SK-N-SH treated with all-trans-retinoic acid at 6 μM for 48 hours (cell line): ENCODE results near the gene SLC25A22.
A peak's percentile ranks its signal among the peaks of the same experiment; 100 is the strongest.

Source experiments
- ATAC-seq: fragments of 200-7000 bp; cut with Tn5 transposase; 3 replicates; pipeline ENCODE4 v1.9.1; 2020; ENCODE audit warnings: mild to moderate bottlenecking, moderate library complexity
- ARNTL ChIP-seq: fragments of 450-650 bp; formaldehyde crosslinking; IDR thresholded peaks from 2 replicates; pipeline ENCODE4 v1.5.0; 2020; ENCODE audit warnings: low read depth, mild to moderate bottlenecking, moderate library complexity, borderline replicate concordance
- CSDC2 ChIP-seq: fragments of 250-450 bp; sonication (Bioruptor Pico); IDR thresholded peaks from 2 replicates; pipeline ENCODE4 v1.5.0; 2020; ENCODE audit warnings: mild to moderate bottlenecking, moderate library complexity
- ESRRG ChIP-seq: fragments of 250-450 bp; sonication (Bioruptor Pico); IDR thresholded peaks from 2 replicates; pipeline ENCODE4 v1.6.1; 2021; ENCODE audit warnings: mild to moderate bottlenecking
- GLIS3 ChIP-seq: fragments of 250-450 bp; sonication (Bioruptor Pico); IDR thresholded peaks from 2 replicates; pipeline ENCODE4 v1.5.0; 2020; ENCODE audit warnings: mild to moderate bottlenecking, moderate library complexity
- OSR1 ChIP-seq: fragments of 250-450 bp; sonication (Bioruptor Pico); IDR thresholded peaks from 2 replicates; pipeline ENCODE4 v1.8.0; 2022; ENCODE audit warnings: moderate library complexity, mild to moderate bottlenecking, inconsistent platforms
- PPARA ChIP-seq: fragments of 250-450 bp; sonication (Bioruptor Pico); IDR thresholded peaks from 2 replicates; pipeline ENCODE4 v1.5.0; 2020; ENCODE audit warnings: mild to moderate bottlenecking, borderline replicate concordance
- RARB ChIP-seq: fragments of 250-450 bp; sonication (Bioruptor Pico); IDR thresholded peaks from 2 replicates; pipeline ENCODE4 v1.8.0; 2021; ENCODE audit warnings: mild to moderate bottlenecking, moderate library complexity
- SNAI2 ChIP-seq: fragments of 250-450 bp; sonication (Bioruptor Pico); IDR thresholded peaks from 2 replicates; pipeline ENCODE4 v1.5.0; 2020; ENCODE audit warnings: mild to moderate bottlenecking, moderate library complexity
- TCF4 ChIP-seq: fragments of 250-450 bp; sonication (Bioruptor Pico); IDR thresholded peaks from 2 replicates; pipeline ENCODE4 v1.8.0; 2021; ENCODE audit warnings: mild to moderate bottlenecking, moderate library complexity, borderline replicate concordance
- TOX ChIP-seq: fragments of 250-450 bp; sonication (Bioruptor Pico); IDR thresholded peaks from 2 replicates; pipeline ENCODE4 v1.8.0; 2021; ENCODE audit warnings: mild to moderate bottlenecking, moderate library complexity, borderline replicate concordance
- ZFP3 ChIP-seq: fragments of 250-450 bp; sonication (Bioruptor Pico); IDR thresholded peaks from 2 replicates; pipeline ENCODE4 v1.5.0; 2020; ENCODE audit warnings: mild to moderate bottlenecking, moderate library complexity
- ZFP30 ChIP-seq: fragments of 450-650 bp; formaldehyde crosslinking; IDR thresholded peaks from 2 replicates; pipeline ENCODE4 v1.5.0; 2022; ENCODE audit warnings: mild to moderate bottlenecking, moderate library complexity
- ZNF565 ChIP-seq: fragments of 450-650 bp; formaldehyde crosslinking; conservative IDR thresholded peaks from 2 replicates; pipeline ENCODE4 v1.5.0; 2020; ENCODE audit warnings: low read depth, mild to moderate bottlenecking, moderate library complexity
- ZNF70 ChIP-seq: fragments of 450-650 bp; formaldehyde crosslinking; IDR thresholded peaks from 2 replicates; pipeline ENCODE4 v1.5.0; 2020; ENCODE audit warnings: mild to moderate bottlenecking, moderate library complexity
- ZNF8 ChIP-seq: fragments of 450-650 bp; formaldehyde crosslinking; IDR thresholded peaks from 2 replicates; pipeline ENCODE4 v1.5.0; 2020; ENCODE audit warnings: mild to moderate bottlenecking, moderate library complexity
- TF ChIP-seq, protein P1 (sequence below): fragments of 250-450 bp; sonication (Bioruptor Pico); IDR thresholded peaks from 2 replicates; pipeline ENCODE4 v1.8.0; 2020; ENCODE audit warnings: mild to moderate bottlenecking, moderate library complexity, borderline replicate concordance
- TF ChIP-seq, protein P2 (sequence below): fragments of 250-450 bp; sonication (Bioruptor Pico); IDR thresholded peaks from 2 replicates; pipeline ENCODE4 v1.5.0; 2020; ENCODE audit warnings: mild to moderate bottlenecking, moderate library complexity
- TF ChIP-seq, protein P3 (sequence below): fragments of 250-450 bp; sonication (Bioruptor Pico); IDR thresholded peaks from 2 replicates; pipeline ENCODE4 v1.5.1; 2021; ENCODE audit warnings: mild to moderate bottlenecking, moderate library complexity

The SLC25A22 gene

DNA sequence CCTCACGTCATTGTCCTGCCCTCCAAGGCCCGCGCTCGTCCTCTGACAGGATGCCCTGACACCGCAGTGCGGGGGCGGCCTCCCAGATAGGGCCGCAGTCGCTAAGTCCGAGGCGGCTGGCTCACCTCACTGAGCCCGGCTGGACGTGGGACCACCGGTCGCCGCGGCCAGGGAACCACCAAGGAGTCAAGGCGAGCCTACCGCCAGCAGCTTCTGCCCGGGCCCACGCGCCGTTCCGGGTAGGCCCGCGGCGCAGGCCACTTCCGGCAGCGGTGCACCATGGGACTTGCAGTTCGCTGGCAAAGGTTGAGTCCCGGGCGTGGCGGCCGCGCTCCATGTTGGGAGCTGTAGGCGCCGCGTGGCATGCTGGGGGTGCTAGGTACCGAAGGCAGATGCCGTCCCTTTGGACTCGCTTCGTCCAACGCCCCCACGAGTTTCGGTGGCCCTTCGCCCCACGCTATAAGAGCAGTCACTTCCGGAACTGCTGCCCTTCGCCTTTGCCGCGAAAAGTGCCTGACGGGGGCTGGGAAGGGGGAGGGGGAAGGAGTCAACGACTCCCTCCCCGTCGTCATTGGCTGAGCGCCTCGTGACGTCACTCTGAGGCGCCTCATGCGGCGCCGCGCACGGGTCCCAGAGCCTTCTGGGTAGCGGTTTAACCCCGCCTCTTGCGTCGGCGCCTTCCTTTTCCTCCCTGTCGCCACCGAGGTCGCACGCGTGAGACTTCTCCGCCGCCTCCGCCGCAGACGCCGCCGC, 11.4 kb upstream of the SLC25A22 start, which contains the start of gene RPLP2:
Gene RPLP2 (plus strand): TSS at position 681 of the 753 bp plus-strand sequence. CDS start 268 bp downstream, outside the sequence.
- peak; percentile 86 for ATAC-seq
- TF ChIP-seq SNAI2 (CRISPR knock-in tag) (no peak), CSDC2 (CRISPR knock-in tag) (0 out of 2 replicates have a peak, but pooled peaks have one; percentile 8)
- TF ChIP-seq, protein P1, sequence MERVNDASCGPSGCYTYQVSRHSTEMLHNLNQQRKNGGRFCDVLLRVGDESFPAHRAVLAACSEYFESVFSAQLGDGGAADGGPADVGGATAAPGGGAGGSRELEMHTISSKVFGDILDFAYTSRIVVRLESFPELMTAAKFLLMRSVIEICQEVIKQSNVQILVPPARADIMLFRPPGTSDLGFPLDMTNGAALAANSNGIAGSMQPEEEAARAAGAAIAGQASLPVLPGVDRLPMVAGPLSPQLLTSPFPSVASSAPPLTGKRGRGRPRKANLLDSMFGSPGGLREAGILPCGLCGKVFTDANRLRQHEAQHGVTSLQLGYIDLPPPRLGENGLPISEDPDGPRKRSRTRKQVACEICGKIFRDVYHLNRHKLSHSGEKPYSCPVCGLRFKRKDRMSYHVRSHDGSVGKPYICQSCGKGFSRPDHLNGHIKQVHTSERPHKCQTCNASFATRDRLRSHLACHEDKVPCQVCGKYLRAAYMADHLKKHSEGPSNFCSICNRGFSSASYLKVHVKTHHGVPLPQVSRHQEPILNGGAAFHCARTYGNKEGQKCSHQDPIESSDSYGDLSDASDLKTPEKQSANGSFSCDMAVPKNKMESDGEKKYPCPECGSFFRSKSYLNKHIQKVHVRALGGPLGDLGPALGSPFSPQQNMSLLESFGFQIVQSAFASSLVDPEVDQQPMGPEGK (CRISPR knock-in tag) = no peak
- TF ChIP-seq, protein P2, sequence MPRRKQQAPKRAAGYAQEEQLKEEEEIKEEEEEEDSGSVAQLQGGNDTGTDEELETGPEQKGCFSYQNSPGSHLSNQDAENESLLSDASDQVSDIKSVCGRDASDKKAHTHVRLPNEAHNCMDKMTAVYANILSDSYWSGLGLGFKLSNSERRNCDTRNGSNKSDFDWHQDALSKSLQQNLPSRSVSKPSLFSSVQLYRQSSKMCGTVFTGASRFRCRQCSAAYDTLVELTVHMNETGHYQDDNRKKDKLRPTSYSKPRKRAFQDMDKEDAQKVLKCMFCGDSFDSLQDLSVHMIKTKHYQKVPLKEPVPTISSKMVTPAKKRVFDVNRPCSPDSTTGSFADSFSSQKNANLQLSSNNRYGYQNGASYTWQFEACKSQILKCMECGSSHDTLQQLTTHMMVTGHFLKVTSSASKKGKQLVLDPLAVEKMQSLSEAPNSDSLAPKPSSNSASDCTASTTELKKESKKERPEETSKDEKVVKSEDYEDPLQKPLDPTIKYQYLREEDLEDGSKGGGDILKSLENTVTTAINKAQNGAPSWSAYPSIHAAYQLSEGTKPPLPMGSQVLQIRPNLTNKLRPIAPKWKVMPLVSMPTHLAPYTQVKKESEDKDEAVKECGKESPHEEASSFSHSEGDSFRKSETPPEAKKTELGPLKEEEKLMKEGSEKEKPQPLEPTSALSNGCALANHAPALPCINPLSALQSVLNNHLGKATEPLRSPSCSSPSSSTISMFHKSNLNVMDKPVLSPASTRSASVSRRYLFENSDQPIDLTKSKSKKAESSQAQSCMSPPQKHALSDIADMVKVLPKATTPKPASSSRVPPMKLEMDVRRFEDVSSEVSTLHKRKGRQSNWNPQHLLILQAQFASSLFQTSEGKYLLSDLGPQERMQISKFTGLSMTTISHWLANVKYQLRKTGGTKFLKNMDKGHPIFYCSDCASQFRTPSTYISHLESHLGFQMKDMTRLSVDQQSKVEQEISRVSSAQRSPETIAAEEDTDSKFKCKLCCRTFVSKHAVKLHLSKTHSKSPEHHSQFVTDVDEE = 0 out of 2 replicates have a peak, but pooled peaks have one; percentile 41
- TF ChIP-seq, all 23 proteins: peak for 2

DNA sequence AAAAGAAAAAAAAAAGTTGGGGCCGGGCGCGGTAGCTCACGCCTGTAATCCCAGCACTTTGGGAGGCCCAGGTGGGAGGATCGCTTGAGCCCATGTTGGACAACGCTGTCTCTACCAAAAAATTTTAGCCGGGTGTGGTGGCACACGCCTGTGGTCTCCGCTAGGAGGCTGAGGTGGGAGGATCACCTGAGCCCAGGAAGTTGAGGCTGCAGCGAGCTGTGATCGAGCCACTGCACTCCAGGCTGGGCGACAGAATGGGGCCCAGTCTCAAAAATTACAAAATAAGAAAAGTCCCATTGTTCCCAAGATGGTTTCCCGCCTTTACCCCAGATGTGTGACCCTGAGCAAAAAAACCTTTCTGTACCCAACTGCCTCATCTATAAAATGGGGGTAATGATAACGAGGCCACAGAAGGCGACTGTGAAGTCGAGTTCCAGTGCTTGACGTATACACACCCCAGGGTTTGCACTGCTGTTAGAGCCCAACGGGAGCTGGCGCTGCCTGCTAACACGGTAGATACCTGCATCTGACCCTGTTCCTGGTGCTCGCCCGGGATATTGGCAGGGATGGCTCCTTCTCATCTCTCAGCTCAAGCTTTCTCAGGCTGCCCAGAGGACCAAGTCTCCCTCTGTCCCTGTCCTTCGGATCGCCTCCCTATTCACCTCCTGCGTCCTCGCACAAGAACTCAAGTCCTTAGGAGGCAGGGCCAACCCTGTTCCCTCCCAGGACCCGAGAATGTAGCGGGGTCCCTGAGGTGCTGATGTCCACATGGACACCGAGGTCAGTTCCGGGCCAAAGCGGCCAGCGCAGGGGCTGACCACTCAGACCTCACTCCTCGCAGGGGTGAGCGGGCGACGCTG, 10.6 kb upstream of the SLC25A22 start:
- peak; percentile 76 for ATAC-seq

DNA sequence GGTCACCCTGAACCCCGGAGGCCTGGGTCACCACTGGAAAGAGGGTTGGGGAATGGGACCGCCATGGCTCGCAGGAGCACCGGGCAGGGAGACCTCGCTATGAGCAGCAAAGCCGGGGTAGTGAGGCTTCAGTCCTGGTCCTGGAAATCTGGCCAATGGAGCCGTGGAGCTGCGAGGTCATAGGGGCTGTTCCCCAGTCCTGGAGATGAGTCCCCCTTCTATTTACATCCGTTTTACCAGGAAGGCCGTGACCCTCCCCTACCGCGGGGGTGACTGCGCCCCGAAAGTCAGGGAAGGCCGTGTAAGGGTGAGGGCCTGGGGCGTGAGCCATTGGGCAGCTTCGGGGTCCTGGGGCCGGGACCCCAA, 6.5 kb upstream of the SLC25A22 start:
- TF ChIP-seq PPARA (no peak), ZNF8 (CRISPR knock-in tag) (no peak), ZNF565 (CRISPR knock-in tag) (no peak), ESRRG (no peak), ZFP3 (CRISPR knock-in tag) (no peak), RARB (no peak), ARNTL (CRISPR knock-in tag) (no peak), SNAI2 (CRISPR knock-in tag) (no peak), OSR1 (CRISPR knock-in tag) (no peak), TCF4 (CRISPR knock-in tag) (no peak), TOX (CRISPR knock-in tag) (no peak)
- TF ChIP-seq, protein P3, sequence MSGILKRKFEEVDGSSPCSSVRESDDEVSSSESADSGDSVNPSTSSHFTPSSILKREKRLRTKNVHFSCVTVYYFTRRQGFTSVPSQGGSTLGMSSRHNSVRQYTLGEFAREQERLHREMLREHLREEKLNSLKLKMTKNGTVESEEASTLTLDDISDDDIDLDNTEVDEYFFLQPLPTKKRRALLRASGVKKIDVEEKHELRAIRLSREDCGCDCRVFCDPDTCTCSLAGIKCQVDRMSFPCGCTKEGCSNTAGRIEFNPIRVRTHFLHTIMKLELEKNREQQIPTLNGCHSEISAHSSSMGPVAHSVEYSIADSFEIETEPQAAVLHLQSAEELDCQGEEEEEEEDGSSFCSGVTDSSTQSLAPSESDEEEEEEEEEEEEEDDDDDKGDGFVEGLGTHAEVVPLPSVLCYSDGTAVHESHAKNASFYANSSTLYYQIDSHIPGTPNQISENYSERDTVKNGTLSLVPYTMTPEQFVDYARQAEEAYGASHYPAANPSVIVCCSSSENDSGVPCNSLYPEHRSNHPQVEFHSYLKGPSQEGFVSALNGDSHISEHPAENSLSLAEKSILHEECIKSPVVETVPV (CRISPR knock-in tag) = no peak
- TF ChIP-seq, protein P1 (CRISPR knock-in tag) = no peak
- TF ChIP-seq, protein P2 = no peak
- TF ChIP-seq, all 23 proteins: peak for 0
- ATAC-seq = no peak; the same call in 2 of the 3 replicates

More for the DNA sequence above, 10.6 kb upstream of the SLC25A22 start:
- TF ChIP-seq CSDC2 (CRISPR knock-in tag) (no peak), ZFP30 (CRISPR knock-in tag) (no peak), RARB (no peak), TOX (CRISPR knock-in tag) (no peak), TCF4 (CRISPR knock-in tag) (no peak), ZNF70 (CRISPR knock-in tag) (no peak), GLIS3 (no peak), ZNF8 (CRISPR knock-in tag) (no peak)
- TF ChIP-seq, all 23 proteins: peak for 0
